Stimulated activated CD4-positive, alpha-beta T cell treated with anti-CD3 and anti-CD28 coated beads, TNF-alpha, amount 100 ng/mL, for 4 hours (primary cell): ENCODE data around the gene KLHL30.

Experiments
- DNase-seq, 3 experiments: peaks; one replicate each; pipeline ENCODE4 v3.0.0-alpha.2; 2020; ENCODE audit warnings: low read depth in 3 of 3

Gene KLHL30

GRCh38 chr2:238174701-238175100, 36.2 kb downstream of the KLHL30 start:
- no peak for DNase-seq

- DNase-seq = no peak
These were observed 38.1 kb downstream of the KLHL30 start for GRCh38 chr2:238176613-238177012.

GRCh38 chr2:238180554-238180953, 42.1 kb downstream of the KLHL30 start:
- DNase-seq = no peak

- DNase-seq = no peak
These were observed 43.9 kb downstream of the KLHL30 start for GRCh38 chr2:238182362-238182761.

- DNase-seq = no peak
These were observed 45.4 kb downstream of the KLHL30 start for GRCh38 chr2:238183821-238184220.

GRCh38 chr2:238187618-238188548, 49.4 kb downstream of the KLHL30 start:
- no peak for DNase-seq

GRCh38 chr2:238190445-238190844, 52.0 kb downstream of the KLHL30 start:
- no peak for DNase-seq
